Mammary epithelial cell (primary cell): ENCODE results near the gene AIPL1.

Experiments
- EZH2 ChIP-seq: IDR thresholded peaks from 2 replicates; pipeline ENCODE4 v1.6.1; 2012; ENCODE audit warnings: low read length, inconsistent platforms, borderline replicate concordance
- TF ChIP-seq, protein P1 (sequence below), 2 donors: IDR thresholded peaks in 1 of 2; conservative IDR thresholded peaks in 1 of 2; 2 replicates each; pipeline ENCODE4 v1.5.1; 2011 to 2012; ENCODE audit warnings: inconsistent platforms in 2 of 2, low read length in 2 of 2, mild to moderate bottlenecking in 2 of 2, control low read depth in 1 of 2, low read depth in 1 of 2; ENCODE audit not compliant: insufficient read depth in 1 of 2; ENCODE audit errors: extremely low read depth in 1 of 2

DNA sequence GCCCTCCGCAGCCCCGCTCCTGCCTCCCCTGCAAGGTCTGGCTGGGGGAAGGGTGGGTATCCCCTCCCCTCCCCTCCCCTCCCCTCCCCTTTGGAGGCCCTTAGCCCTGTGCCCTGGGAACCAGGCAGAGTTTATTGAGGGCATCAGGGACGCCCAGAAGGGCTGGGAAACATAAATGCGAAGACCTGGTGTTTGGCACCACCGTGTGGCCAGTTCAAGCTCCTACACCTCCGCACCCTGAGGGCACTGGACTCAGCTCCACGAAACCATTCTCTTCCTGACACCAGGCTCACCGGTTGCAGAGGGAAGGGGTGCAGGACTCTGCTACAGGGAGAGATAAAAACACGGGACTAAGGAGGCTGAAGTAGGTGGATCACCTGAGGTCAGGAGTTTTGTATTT is 1.0 kb upstream of the AIPL1 start:
- TF ChIP-seq, protein P1, sequence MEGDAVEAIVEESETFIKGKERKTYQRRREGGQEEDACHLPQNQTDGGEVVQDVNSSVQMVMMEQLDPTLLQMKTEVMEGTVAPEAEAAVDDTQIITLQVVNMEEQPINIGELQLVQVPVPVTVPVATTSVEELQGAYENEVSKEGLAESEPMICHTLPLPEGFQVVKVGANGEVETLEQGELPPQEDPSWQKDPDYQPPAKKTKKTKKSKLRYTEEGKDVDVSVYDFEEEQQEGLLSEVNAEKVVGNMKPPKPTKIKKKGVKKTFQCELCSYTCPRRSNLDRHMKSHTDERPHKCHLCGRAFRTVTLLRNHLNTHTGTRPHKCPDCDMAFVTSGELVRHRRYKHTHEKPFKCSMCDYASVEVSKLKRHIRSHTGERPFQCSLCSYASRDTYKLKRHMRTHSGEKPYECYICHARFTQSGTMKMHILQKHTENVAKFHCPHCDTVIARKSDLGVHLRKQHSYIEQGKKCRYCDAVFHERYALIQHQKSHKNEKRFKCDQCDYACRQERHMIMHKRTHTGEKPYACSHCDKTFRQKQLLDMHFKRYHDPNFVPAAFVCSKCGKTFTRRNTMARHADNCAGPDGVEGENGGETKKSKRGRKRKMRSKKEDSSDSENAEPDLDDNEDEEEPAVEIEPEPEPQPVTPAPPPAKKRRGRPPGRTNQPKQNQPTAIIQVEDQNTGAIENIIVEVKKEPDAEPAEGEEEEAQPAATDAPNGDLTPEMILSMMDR (conservative IDR thresholded peaks at IDR 0.05 in 1 of 2, IDR thresholded peaks at IDR 0.05 in 1 of 2; ENCODE audit: extremely low read depth in 1 of 2, insufficient read depth in 1 of 2, low read depth in 1 of 2, low read length in 2 of 2) = peak; percentile 75 to 83
- TF ChIP-seq EZH2 = no peak
